ENCODE results near the gene CAPN14. TPM values are rescaled to one million over a fixed set of nuclear protein-coding genes. Genes with fewer than 3 reads are reported as not detected.
A peak's percentile ranks its signal among the peaks of the same experiment; 100 is the strongest.

Gene CAPN14
- total RNA-seq, 1 donor from 2014 or later: 0.10 TPM

DNA sequence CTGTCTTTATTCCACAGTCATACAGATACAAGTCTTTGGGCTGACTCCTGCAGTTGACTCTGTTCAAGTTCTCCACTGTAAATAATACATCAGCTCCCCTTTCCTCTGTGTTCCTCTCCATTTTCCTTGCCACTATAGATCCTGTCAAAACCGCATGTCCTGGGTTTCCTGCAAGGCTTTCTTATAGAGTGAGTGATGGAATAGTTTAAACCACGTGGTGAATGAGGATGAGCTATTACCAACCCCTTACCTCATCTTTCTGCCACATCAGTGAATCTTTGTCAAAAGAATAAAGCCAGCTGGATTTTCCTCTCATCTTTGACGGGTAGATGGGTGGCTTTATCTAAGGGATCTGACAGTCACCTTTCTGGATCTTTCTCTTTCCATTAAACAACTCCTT, 75.2 kb downstream of the CAPN14 start:
- no peak for DNase-seq (ENCODE audit: low spot score)

DNA sequence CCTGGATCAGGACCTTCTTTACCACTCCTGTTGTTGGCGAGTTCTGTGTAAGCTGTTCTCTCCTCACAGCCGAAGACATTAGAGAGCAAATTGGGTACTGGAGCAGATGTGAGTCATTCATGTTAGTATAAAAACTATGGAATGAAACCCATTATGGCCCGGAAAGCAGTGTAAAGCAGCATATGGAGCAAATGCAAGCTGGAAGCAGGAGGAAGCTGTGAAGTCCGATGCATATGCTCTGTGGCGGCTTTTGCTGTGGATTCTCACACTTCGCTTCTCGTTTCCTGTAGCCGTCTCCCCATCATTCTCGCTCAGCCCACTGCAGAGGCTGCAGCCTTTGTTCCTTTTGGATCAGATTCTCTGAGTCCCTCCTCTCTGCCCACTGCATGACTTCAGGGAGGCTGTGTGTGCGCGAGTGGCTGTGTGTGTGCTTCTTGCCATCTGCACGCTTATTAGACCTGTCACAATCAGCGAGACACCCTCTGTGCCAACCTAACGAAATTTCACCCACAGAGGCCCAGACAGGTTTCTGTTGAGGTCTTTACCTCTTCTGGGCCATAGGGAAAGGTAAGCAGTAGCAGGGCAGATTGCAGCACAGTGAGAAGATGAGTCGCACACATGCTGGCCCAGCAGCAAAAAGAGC, 75.8 kb downstream of the CAPN14 start:
- no peak for DNase-seq (ENCODE audit: low spot score)

DNA sequence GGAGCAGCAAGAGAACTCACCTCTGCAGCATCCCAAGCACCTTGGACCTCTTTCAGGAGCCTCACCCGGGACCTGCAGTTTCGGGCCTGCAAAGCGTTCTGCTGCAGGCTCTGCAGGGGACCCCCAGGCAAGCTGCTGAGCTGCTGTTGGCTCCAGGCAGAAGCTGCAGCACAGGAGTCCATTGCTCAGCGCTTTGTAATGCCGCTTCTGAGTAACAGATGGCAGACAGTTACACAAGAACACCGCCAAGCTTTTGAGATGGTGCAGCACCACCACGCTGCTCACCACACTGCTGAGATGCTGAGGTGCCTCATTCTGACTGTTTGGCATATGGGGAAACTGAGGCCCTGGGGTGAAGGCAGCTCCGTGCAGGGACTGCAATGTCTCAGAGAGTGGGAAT, 77.2 kb downstream of the CAPN14 start:
- no peak for DNase-seq (ENCODE audit: low spot score)

DNA sequence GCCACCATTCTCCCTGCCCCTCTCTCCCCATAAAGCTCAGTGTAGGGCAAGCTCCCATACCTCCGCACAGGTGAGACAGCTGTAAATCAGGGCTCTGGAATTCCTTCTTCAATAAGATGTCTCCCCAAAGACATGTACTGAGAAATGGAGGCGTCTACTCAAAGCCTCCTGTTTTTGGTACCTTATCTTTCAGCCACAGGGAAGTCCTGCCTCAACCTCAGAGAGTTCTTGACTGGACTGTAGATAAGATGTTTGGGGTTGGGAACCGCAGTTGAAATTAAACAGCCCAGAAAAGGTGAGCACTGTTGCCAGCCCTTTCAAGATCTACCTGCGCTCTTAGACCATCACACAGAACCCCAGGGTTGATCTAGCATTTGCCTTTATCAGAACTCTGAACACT, 77.6 kb downstream of the CAPN14 start:
- no peak for DNase-seq (ENCODE audit: low spot score)

DNA sequence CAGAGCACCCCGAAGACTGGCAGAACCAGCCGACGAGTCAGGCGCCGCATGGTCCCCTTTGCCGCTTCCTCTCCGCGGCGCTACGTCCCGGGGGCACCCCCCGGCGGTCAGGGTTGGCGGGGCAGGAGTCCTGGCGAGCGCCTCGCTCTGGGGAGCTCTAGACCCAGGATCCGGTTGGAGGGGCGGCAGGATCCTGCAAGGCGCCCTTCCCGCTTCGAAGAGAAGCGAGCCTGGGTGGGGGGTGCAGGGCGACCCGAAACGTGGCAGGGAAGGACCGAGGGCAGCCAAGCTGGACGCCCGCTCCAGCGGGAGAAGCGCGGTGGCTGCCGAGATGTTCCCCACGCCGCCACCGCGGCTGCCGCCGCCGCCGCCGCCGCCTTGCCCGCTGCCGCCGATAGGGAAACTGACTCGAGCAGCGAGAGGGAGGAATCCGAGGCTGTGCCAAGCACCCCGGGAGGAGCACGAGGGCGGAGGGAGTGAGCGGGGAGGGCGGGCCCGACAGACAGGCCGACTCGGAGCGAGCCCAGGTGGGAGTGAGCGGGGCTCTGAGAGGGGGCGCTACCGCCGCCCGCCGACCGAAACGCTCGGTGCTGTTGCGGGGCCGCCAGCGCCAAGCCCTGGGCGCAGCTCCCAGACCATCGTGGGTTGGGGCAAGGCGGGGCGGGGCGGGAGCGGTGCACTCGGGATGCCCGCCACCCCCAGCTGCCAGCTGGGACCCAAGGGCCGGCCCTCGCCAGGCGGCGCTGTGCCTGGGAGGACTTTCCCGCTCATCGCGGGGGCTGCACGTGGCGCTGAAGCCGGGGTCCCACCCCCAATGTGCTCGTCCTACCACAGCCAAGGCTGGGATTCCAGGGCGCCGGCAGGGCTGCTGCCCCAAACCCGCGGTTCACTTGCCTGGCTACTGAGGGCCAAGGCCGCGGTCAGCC, 79.0 kb downstream of the CAPN14 start, which contains the start of gene GALNT14:
TSS of gene GALNT14 (minus strand) at position 404 of the 926 bp plus-strand sequence. CDS start at position 50, 354 bp downstream.
- DNase-seq (ENCODE audit: low spot score): peak; percentile 91

DNA sequence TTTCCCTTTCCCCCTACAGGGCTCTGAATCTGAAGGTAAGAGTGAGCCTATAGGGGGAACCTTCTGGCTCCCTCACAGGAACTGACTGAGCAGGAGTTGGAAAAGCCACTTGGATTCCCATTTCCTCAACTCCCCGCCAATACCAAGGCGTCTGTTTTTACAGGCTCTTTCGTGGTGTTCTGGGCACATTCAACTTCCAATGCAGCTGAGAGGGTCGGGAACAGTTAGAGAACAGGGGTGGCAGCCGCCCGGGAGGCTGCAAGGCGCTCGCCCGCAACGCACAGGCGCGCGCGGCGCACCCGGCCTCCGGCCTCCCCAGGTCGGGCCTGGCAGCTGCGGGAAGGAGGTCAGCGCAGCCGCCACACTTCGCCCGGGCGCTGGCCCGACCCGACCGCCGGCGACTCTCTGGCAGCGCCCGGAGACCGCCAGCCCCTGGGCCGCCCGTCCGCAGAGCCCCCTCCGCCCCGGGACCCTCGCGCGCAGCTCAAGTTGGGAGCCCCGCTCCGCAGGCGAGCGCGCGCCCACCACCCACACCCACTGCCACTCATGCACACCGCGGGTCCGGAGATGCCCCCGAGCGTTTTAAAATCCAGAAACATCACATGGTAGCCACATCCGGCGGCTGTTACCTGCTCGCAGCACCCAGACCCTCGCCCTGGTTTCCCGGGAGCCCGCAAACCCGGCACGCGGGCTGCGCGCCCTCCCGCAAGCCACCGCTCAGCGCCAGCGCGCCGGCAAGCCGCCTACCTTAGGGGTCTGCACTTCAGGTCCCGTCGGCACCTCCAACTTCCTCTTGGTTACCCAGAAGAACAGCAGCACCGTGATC, 79.9 kb downstream of the CAPN14 start:
- no peak for DNase-seq (ENCODE audit: low spot score)

DNA sequence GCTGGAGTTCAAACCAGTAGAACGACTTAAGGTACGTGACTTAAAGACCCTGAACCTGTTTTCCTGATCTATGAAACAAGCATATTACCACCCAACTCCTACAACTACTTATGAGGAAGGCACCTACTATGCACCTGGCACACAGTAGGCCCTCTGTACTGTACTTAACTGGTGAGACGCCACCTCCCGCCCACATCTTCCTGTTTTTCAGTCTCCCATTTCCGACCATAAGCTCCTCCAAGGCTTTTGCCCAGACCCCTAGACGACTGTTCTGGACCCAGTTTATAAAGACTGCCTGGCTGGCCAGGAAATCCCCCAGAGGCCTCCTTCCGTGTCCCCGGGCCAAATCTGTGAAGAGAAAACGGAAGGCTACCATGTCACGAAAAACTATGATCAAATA, 80.6 kb downstream of the CAPN14 start:
- DNase-seq (ENCODE audit: low spot score): peak; percentile 33

DNA sequence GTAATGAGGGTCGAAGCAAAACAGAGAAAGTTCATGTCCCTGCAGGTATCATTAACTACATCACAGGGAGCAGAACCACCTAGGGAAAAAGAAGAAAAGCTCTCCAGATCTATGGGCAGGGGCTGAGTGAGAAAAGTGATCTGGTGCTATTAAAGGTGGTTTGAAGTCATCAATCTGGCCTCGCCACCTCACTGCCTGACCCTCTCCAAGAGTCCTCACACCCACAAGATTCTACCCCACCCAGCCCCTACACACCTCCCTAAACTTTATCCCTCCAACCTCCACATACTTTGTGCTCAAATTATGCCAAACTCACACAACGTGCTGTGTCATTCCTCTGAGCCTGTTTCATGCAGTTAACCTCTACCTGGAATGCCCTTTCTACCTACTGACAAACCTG, 81.3 kb downstream of the CAPN14 start:
- DNase-seq (ENCODE audit: low spot score): no peak

DNA sequence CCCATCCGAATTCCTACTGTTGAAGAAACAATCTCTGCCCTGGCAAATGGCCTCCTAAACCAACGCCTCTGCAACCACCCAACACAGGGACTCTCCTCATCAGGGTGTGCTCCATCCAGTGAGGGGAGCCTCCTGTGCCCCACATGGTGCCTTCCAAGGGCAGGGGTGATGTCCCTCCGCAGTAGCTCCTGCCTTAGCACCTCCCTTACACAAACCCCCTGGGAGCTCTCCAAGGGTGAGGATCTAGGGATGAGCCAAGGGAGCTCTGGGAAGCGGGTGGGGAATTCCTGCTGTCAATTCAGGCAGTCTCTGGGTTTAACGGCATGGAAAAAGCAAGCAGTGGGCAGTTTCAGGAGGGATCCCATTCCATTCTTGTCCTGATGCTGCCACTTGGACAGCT, 82.8 kb downstream of the CAPN14 start:
- peak; percentile 57 for DNase-seq (ENCODE audit: low spot score)

DNA sequence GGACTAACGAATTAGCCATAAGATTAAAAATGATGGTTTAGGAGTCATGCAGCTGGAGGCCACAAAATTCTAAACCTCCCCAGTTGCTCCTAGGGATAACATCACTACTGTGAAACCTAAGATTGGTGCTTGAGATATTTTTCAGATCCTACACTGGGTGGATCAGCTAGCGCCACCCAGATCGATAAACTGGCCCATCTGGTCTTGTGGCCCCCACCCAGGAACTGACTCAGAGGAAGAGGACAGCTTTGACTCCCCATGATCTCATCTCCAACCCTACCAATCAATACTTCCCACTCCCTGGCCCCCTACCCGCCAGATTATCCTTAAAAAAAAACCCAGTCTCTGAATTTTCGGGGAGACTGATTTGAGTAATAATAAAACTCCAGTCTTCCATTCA, 84.5 kb downstream of the CAPN14 start:
- no peak for DNase-seq (ENCODE audit: low spot score)

DNA sequence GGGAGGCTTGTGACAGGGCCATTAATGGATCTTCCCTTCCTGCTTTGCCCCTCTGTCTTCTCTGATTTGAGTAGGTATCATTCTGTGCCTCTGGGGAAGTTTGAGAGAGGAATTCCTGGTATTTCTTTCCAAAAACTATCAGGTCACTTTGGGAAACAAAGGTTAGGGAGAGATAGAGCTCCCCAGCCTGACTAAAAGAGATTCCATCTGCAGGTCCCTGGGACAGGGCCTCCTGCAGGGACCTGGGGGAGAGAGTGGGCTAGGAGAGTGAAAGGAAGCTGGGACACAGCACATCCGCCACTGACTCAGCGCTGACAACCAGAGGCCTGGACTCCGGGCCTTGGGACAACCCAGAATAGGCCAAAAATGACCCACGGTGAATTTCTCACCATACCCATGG, 85.4 kb downstream of the CAPN14 start:
- no peak for DNase-seq (ENCODE audit: low spot score)

DNA sequence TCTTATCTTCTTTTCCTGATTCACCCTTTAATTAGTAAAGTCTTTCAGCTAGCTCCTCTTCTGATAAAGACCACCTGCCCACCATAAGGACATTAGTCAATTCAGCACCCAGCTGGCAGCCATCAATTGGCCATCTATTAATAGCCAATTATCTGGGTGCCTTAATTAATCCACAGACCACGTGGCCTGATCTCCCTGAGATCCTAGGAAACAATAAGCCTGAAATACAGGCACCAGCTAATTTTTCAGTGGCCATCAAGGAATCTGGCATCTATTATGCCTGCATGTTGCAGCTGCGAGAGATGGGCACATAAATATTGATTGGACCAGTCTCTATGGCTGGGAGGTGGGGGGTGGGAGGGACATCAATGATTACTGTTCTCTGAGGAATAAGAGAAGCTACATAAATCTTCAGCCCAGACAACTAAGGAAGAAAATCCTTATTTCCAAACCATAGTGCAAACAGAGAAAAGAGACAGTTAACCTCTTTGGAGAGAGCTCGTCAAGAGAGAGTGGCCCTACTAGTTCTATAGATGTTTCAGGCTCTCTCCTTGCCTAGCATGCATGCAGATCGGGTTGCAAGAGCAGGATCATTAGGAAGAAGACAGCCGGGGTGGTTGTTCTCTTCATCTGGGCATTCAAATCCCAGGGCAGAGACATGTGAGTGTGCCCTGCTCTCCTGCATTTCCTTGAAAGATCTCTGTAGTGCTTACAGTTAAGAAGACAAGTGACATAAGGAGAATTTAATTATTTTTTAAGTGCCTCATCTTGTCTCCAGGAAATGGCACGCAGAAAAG, 87.7 kb downstream of the CAPN14 start:
- no peak for DNase-seq (ENCODE audit: low spot score)

DNA sequence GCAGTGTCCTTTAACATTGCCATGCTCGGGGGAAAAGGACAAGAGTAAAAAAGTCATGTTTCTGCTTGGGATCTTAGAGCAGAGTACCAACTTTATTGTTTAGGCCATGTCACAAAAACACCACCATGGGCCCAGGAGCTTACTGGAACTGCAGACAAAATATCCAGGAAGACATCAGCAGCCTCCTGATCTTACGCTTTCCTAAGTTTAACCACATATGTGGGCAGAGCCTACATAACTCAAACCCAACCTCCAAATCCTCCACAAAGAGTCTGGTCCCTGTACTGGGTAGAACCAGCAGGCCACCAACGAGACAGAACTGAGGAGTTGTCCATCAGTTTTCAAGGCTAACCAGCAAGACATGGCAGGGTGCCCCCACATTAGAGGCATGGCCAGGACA, 89.4 kb downstream of the CAPN14 start:
- DNase-seq (ENCODE audit: low spot score): peak; percentile 67

DNA sequence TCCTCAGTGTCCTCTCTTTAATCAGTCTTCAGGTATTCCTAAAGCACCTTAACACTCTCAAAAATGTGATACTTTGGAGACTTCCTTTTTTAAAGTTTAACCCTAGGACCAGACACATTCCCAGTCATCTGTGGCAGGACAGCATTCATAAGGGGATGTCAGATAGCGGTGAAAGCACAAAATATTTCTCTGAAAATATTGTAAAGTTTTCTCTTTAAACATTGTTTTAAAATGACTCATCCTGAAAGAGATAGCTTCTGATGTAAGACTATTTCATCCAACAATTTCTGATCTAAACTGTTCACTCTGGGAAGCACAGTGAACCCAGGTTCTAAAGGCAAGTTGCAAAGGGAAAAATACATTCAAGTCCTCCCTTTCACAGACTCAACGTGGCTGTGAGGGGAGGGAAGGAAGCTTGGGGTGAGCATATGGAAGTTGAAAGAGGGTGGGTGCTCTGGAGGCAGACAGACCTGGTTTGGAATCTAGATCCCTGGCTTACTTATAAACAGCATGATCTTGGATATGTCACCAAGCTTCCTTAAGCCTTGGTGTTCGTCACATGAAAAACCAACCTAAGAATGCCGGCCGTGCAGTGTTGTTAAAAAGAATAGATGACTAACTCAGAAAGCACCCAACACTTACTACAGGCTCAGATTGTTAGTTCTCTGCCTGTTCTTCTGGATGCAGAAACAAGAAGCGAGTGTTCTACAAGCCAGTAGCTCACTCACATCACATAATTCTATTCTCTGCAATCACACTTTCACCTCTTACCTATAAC, 91.2 kb downstream of the CAPN14 start:
- no peak for DNase-seq (ENCODE audit: low spot score)

DNA sequence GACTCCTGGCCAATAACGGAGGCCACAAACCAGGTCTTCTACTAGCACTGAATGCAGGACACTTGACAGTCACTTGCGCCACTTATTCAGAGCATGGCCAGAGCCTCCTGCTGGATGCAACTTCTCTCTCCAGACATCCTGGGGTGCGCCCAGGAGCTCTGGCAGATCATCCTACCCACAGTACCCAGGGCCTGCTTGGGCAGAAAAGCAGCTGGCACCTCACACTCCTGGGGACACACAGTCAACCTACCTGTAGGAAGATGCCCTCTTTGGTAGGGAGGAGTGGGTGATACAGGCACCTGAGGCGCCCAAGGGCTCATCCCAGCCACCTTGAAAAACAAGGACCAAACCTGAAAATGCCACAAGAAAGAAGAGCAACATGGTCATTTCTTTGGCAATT, 92.4 kb downstream of the CAPN14 start:
- peak; percentile 51 for DNase-seq (ENCODE audit: low spot score)

Other genes starting within 250 kb of the CAPN14 start
- gene GALNT14, start 79.1 kb downstream of the CAPN14 start, total RNA-seq: 3.4 TPM
- gene EHD3, start 16.6 kb upstream of the CAPN14 start, total RNA-seq: 2.4 TPM
- gene XDH, start 197.2 kb upstream of the CAPN14 start, total RNA-seq: 0.26 TPM